WTC11 (cell line): Measurements from ENCODE around the gene SLC39A5. TPM values are rescaled to one million over a fixed set of nuclear protein-coding genes. Genes with fewer than 3 reads are reported as not detected.

Experiments
- ATAC-seq: fragments of 200-7000 bp; cut with Tn5 transposase; 2 replicates; pipeline ENCODE4 v1.10.0; 2021; ENCODE audit warnings: mild to moderate bottlenecking, moderate library complexity
- CTCF ChIA-PET: fragments of 300-600 bp; sonication (Branson Sonifier 250); formaldehyde crosslinking; loops from one replicate; lab custom pipeline; 2021; ENCODE audit warnings: antibody characterized with exemption; lab: Charles Lee
- POLR2A ChIA-PET: fragments of 350-600 bp; sonication (Branson Sonifier 250); formaldehyde crosslinking; loops from one replicate; lab custom pipeline; 2021; ENCODE audit warnings: antibody characterized with exemption; lab: Charles Lee
- DNase-seq: peaks from one replicate; pipeline ENCODE4 v3.0.0; 2021; ENCODE audit warnings: low spot score
- H3K27ac Mint-ChIP-seq: 2 replicates; pipeline ENCODE4 v1.8.0; 2021; ENCODE audit warnings: mixed read lengths
- H3K27me3 Mint-ChIP-seq: 2 replicates; pipeline ENCODE4 v1.8.0; 2021; ENCODE audit warnings: low read depth, mild to moderate bottlenecking, moderate library complexity, mixed read lengths
- H3K36me3 Mint-ChIP-seq: 2 replicates; pipeline ENCODE4 v1.8.0; 2021; ENCODE audit warnings: mixed read lengths
- H3K4me1 Mint-ChIP-seq: 2 replicates; pipeline ENCODE4 v1.8.0; 2022; ENCODE audit warnings: mixed read lengths
- H3K4me3 Mint-ChIP-seq: 2 replicates; pipeline ENCODE4 v1.8.0; 2021; ENCODE audit warnings: mild to moderate bottlenecking, moderate library complexity, mixed read lengths
- H3K9me3 Mint-ChIP-seq: 2 replicates; pipeline ENCODE4 v1.8.0; 2021; ENCODE audit warnings: mixed read lengths
- CBFB ChIP-seq: sonication (generic); formaldehyde crosslinking; IDR thresholded peaks from 2 replicates; pipeline ENCODE4 v1.8.1; 2022; ENCODE audit warnings: mild to moderate bottlenecking, low read depth, missing genetic modification reagents
- ELF4 ChIP-seq: sonication (generic); formaldehyde crosslinking; IDR thresholded peaks from 2 replicates; pipeline ENCODE4 v1.8.1; 2022; ENCODE audit warnings: low read depth, mild to moderate bottlenecking, moderate library complexity, missing genetic modification reagents
- FOXP1 ChIP-seq: sonication (generic); formaldehyde crosslinking; IDR thresholded peaks from 2 replicates; pipeline ENCODE4 v1.8.0; 2022; ENCODE audit warnings: missing genetic modification reagents, mild to moderate bottlenecking, moderate library complexity, borderline replicate concordance
- GABPB1 ChIP-seq: sonication (generic); formaldehyde crosslinking; IDR thresholded peaks from 2 replicates; pipeline ENCODE4 v1.8.1; 2023; ENCODE audit warnings: mild to moderate bottlenecking, missing genetic modification reagents
- HMGA2 ChIP-seq: fragments of 250-450 bp; sonication (Bioruptor Pico); IDR thresholded peaks from 2 replicates; pipeline ENCODE4 v1.4.0; 2021; ENCODE audit warnings: mild to moderate bottlenecking, moderate library complexity
- IRF2 ChIP-seq: sonication (generic); formaldehyde crosslinking; IDR thresholded peaks from 2 replicates; pipeline ENCODE4 v1.8.0; 2022; ENCODE audit warnings: low read depth, missing genetic modification reagents, borderline replicate concordance
- JAZF1 ChIP-seq: fragments of 250-450 bp; sonication (Bioruptor Pico); IDR thresholded peaks from 2 replicates; pipeline ENCODE4 v1.9.0; 2021; ENCODE audit warnings: moderate library complexity, mild to moderate bottlenecking, inconsistent platforms
- NFATC4 ChIP-seq: fragments of 250-450 bp; sonication (Bioruptor Pico); IDR thresholded peaks from 2 replicates; pipeline ENCODE4 v1.9.0; 2021; ENCODE audit warnings: mild to moderate bottlenecking
- NFE2L1 ChIP-seq: sonication (generic); formaldehyde crosslinking; IDR thresholded peaks from 2 replicates; pipeline ENCODE4 v1.8.1; 2023; ENCODE audit warnings: missing genetic modification reagents
- NR2C2 ChIP-seq: sonication (generic); formaldehyde crosslinking; IDR thresholded peaks from 2 replicates; pipeline ENCODE4 v1.8.0; 2022; ENCODE audit warnings: mild to moderate bottlenecking, missing genetic modification reagents
- RORB ChIP-seq: fragments of 250-450 bp; sonication (Bioruptor Pico); IDR thresholded peaks from 2 replicates; pipeline ENCODE4 v1.9.0; 2021; ENCODE audit warnings: mild to moderate bottlenecking
- SMAD3 ChIP-seq: sonication (generic); formaldehyde crosslinking; IDR thresholded peaks from 2 replicates; pipeline ENCODE4 v1.8.0; 2022; ENCODE audit warnings: missing genetic modification reagents, mild to moderate bottlenecking, borderline replicate concordance
- TEAD4 ChIP-seq: sonication (generic); formaldehyde crosslinking; IDR thresholded peaks from 2 replicates; pipeline ENCODE4 v1.8.0; 2022; ENCODE audit warnings: mild to moderate bottlenecking, missing genetic modification reagents
- ZNF121 ChIP-seq: sonication (generic); formaldehyde crosslinking; IDR thresholded peaks from 2 replicates; pipeline ENCODE4 v1.8.0; 2023; ENCODE audit warnings: missing genetic modification reagents
- ZNF263 ChIP-seq: sonication (generic); formaldehyde crosslinking; IDR thresholded peaks from 2 replicates; pipeline ENCODE4 v1.8.1; 2022; ENCODE audit warnings: low read depth, mild to moderate bottlenecking, moderate library complexity, missing genetic modification reagents
- ZNF423 ChIP-seq: fragments of 250-450 bp; sonication (Bioruptor Pico); IDR thresholded peaks from 2 replicates; pipeline ENCODE4 v2.1.2; 2022; ENCODE audit warnings: mild to moderate bottlenecking, moderate library complexity
- total RNA-seq: library from RNA; stranded (reverse); gene quantifications from 3 replicates; pipeline ENCODE4 v1.2.3, GENCODE V29; 2021
- TF ChIP-seq, protein P1 (sequence below): fragments of 200-600 bp; IDR thresholded peaks from 2 replicates; pipeline ENCODE4 v1.8.0; 2022; ENCODE audit warnings: antibody characterized with exemption
- TF ChIP-seq, protein P2 (sequence below): sonication (generic); formaldehyde crosslinking; IDR thresholded peaks from 2 replicates; pipeline ENCODE4 v1.8.0; 2022; ENCODE audit warnings: mild to moderate bottlenecking, missing genetic modification reagents
- TF ChIP-seq, protein P3 (sequence below): sonication (generic); formaldehyde crosslinking; IDR thresholded peaks from 2 replicates; pipeline ENCODE4 v1.8.1; 2023; ENCODE audit warnings: mild to moderate bottlenecking, missing genetic modification reagents, borderline replicate concordance
- TF ChIP-seq, protein P4 (sequence below): fragments of 250-450 bp; sonication (Bioruptor Pico); IDR thresholded peaks from 2 replicates; pipeline ENCODE4 v1.8.0; 2021; ENCODE audit warnings: mild to moderate bottlenecking
- TF ChIP-seq, protein P5 (sequence below): sonication (generic); formaldehyde crosslinking; IDR thresholded peaks from 2 replicates; pipeline ENCODE4 v1.8.1; 2022; ENCODE audit warnings: mild to moderate bottlenecking, moderate library complexity, missing genetic modification reagents

Gene SLC39A5
- total RNA-seq, 1 experiment from 2014 or later: 0.26 TPM

DNA sequence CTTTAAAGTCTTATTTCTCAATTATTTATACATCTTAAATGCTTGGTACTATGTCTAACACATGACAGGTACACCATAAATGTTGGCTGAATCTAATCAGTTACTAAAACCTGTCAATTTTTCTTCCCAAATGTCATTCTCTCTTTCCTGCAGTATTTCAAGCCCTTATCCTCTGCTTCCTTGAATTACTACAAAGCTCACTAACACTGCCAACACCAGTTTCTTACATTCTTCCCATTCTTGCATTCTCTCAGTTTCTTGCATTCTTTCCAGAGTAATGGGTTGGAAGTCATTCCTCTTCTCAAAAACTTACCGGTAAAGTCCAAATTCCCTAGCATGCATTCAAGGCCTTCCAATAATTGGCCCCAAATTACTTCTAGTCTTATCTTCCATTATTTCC lies 31.0 kb upstream of the SLC39A5 start:
- no peaks in the 10 kb centered on the region for H3K9me3 Mint-ChIP-seq
- peaks cover 20% of the 10 kb centered on the region for H3K4me1 Mint-ChIP-seq
- no peak for TF ChIP-seq CBFB (CRISPR knock-in tag)
- TF ChIP-seq TEAD4: no peak
- TF ChIP-seq RORB (CRISPR knock-in tag): no peak
- TF ChIP-seq NR2C2: no peak
- TF ChIP-seq ZNF121 (CRISPR knock-in tag): no peak
- TF ChIP-seq ELF4: no peak
- ATAC-seq (peak; percentile 58), DNase-seq (no peak)
- H3K36me3 Mint-ChIP-seq: peaks cover 2% of the 10 kb centered on the region; the same call in 1 of the 2 replicates
- H3K27ac Mint-ChIP-seq: peak overlapping the region; percentile 64
- no peak overlapping the region for H3K4me3 Mint-ChIP-seq
- CTCF ChIA-PET: interaction anchor here (0.8 to 5.5 kb wide), 7 partner anchors 8 to 68 kb away, joined by 3 to 37 read pairs (median 10); partner anchors contain the start of genes COQ10A, RNF41 and SMARCC2
- POLR2A ChIA-PET: interaction anchor here (1.0 to 2.4 kb wide), 2 partner anchors 10 to 23 kb away, joined by 4 to 10 read pairs; partner anchors contain the start of genes RNF41 and SMARCC2
- H3K27me3 Mint-ChIP-seq: no peaks in the 10 kb centered on the region

DNA sequence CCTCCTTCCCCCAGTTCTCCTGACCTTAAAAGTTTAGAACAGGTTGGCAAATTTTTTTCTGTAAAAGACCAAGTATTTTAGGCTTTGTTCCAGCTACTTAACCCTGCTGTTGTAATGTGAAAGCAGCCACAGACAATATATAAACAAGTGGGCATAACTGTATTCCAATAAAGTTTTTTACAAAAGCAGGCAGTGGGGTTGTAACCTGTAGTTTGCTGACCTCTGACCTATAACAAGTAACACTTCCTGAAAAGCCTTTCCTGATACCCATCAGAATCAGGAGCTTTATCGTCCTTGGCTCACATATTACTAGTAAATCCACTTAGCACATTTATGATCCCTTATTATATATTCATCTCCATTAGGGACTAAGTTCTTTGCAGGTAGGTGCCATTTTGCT lies 27.5 kb upstream of the SLC39A5 start:
- CTCF ChIA-PET: interaction anchor here (0.9 to 1.5 kb wide), 5 partner anchors 13 to 83 kb away, joined by 4 to 11 read pairs (median 6); partner anchors contain the start of genes ANKRD52, COQ10A, RNF41 and SMARCC2
- Mint-ChIP-seq H3K9me3 (no peaks in the 10 kb centered on the region), H3K4me3 (no peak overlapping the region), H3K36me3 (peaks cover 25% of the 10 kb centered on the region), H3K27ac (no peak overlapping the region), H3K4me1 (peaks cover 15% of the 10 kb centered on the region), H3K27me3 (no peaks in the 10 kb centered on the region)
- TF ChIP-seq, protein P1, sequence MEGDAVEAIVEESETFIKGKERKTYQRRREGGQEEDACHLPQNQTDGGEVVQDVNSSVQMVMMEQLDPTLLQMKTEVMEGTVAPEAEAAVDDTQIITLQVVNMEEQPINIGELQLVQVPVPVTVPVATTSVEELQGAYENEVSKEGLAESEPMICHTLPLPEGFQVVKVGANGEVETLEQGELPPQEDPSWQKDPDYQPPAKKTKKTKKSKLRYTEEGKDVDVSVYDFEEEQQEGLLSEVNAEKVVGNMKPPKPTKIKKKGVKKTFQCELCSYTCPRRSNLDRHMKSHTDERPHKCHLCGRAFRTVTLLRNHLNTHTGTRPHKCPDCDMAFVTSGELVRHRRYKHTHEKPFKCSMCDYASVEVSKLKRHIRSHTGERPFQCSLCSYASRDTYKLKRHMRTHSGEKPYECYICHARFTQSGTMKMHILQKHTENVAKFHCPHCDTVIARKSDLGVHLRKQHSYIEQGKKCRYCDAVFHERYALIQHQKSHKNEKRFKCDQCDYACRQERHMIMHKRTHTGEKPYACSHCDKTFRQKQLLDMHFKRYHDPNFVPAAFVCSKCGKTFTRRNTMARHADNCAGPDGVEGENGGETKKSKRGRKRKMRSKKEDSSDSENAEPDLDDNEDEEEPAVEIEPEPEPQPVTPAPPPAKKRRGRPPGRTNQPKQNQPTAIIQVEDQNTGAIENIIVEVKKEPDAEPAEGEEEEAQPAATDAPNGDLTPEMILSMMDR: no peak
- TF ChIP-seq, protein P2, sequence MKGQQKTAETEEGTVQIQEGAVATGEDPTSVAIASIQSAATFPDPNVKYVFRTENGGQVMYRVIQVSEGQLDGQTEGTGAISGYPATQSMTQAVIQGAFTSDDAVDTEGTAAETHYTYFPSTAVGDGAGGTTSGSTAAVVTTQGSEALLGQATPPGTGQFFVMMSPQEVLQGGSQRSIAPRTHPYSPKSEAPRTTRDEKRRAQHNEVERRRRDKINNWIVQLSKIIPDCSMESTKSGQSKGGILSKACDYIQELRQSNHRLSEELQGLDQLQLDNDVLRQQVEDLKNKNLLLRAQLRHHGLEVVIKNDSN (CRISPR knock-in tag): no peak
- TF ChIP-seq GABPB1 (no peak), HMGA2 (CRISPR knock-in tag) (no peak), ZNF263 (CRISPR knock-in tag) (no peak), IRF2 (CRISPR knock-in tag) (no peak), JAZF1 (CRISPR knock-in tag) (no peak), NFE2L1 (CRISPR knock-in tag) (no peak), FOXP1 (CRISPR knock-in tag) (no peak)
- TF ChIP-seq, protein P3, sequence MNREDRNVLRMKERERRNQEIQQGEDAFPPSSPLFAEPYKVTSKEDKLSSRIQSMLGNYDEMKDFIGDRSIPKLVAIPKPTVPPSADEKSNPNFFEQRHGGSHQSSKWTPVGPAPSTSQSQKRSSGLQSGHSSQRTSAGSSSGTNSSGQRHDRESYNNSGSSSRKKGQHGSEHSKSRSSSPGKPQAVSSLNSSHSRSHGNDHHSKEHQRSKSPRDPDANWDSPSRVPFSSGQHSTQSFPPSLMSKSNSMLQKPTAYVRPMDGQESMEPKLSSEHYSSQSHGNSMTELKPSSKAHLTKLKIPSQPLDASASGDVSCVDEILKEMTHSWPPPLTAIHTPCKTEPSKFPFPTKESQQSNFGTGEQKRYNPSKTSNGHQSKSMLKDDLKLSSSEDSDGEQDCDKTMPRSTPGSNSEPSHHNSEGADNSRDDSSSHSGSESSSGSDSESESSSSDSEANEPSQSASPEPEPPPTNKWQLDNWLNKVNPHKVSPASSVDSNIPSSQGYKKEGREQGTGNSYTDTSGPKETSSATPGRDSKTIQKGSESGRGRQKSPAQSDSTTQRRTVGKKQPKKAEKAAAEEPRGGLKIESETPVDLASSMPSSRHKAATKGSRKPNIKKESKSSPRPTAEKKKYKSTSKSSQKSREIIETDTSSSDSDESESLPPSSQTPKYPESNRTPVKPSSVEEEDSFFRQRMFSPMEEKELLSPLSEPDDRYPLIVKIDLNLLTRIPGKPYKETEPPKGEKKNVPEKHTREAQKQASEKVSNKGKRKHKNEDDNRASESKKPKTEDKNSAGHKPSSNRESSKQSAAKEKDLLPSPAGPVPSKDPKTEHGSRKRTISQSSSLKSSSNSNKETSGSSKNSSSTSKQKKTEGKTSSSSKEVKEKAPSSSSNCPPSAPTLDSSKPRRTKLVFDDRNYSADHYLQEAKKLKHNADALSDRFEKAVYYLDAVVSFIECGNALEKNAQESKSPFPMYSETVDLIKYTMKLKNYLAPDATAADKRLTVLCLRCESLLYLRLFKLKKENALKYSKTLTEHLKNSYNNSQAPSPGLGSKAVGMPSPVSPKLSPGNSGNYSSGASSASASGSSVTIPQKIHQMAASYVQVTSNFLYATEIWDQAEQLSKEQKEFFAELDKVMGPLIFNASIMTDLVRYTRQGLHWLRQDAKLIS (CRISPR knock-in tag): no peak
- DNase-seq: no peak
- POLR2A ChIA-PET: interaction anchor here (0.6 to 2.3 kb wide), 2 partner anchors 20 to 491 kb away, joined by 3 to 7 read pairs; partner anchors contain the start of gene RNF41
- ATAC-seq: no peak

DNA sequence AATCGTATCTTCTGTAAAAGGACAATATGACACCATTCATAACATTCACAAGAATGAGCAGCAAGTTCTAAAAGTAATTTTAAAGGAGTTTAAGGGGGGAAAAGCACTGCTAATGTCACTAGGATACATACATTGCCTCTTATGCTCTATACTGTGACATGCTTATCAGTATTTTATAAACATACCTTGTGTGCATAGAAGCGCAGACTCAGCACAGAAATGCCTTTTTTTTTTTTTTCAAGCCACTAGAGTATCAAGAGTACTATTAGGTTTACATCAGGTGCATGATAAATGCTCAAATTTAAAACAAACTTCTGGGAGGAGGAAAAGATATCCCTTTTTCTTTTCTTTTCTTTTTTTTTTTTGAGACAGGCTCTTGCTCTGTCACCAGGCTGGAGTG lies 27.0 kb upstream of the SLC39A5 start:
- no peak for ATAC-seq
- H3K36me3 Mint-ChIP-seq: peaks cover 30% of the 10 kb centered on the region
- no peaks in the 10 kb centered on the region for H3K9me3 Mint-ChIP-seq
- POLR2A ChIA-PET: interaction anchor here (2.3 kb wide), 1 partner anchor 19 kb away, joined by 7 read pairs; the partner anchor contains the start of gene RNF41
- no peak overlapping the region for H3K27ac Mint-ChIP-seq
- no peak for DNase-seq
- H3K27me3 Mint-ChIP-seq: no peaks in the 10 kb centered on the region
- H3K4me1 Mint-ChIP-seq: peaks cover 12% of the 10 kb centered on the region
- CTCF ChIA-PET: interaction anchor here (0.7 to 1.5 kb wide), 3 partner anchors 19 to 162 kb away, joined by 5 to 11 read pairs (median 6); partner anchors contain the start of genes ANKRD52 and RNF41
- H3K4me3 Mint-ChIP-seq: no peak overlapping the region
- TF ChIP-seq ZNF423 (CRISPR knock-in tag) (no peak), NFATC4 (no peak), FOXP1 (CRISPR knock-in tag) (no peak), SMAD3 (CRISPR knock-in tag) (no peak)
- TF ChIP-seq, protein P4, sequence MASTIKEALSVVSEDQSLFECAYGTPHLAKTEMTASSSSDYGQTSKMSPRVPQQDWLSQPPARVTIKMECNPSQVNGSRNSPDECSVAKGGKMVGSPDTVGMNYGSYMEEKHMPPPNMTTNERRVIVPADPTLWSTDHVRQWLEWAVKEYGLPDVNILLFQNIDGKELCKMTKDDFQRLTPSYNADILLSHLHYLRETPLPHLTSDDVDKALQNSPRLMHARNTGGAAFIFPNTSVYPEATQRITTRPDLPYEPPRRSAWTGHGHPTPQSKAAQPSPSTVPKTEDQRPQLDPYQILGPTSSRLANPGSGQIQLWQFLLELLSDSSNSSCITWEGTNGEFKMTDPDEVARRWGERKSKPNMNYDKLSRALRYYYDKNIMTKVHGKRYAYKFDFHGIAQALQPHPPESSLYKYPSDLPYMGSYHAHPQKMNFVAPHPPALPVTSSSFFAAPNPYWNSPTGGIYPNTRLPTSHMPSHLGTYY (CRISPR knock-in tag): no peak
- TF ChIP-seq, protein P5, sequence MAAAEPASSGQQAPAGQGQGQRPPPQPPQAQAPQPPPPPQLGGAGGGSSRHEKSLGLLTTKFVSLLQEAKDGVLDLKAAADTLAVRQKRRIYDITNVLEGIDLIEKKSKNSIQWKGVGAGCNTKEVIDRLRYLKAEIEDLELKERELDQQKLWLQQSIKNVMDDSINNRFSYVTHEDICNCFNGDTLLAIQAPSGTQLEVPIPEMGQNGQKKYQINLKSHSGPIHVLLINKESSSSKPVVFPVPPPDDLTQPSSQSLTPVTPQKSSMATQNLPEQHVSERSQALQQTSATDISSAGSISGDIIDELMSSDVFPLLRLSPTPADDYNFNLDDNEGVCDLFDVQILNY (CRISPR knock-in tag): no peak
